ENCODE measurements around the gene EFR3B.

The EFR3B gene

GRCh38 chr2:25187729-25188350 is 146.0 kb downstream of the EFR3B start:
- DNase-seq (ENCODE audit: low read depth) = no peak

GRCh38 chr2:25188405-25188804 is 146.5 kb downstream of the EFR3B start:
- no peak for DNase-seq (ENCODE audit: low read depth)

- DNase-seq (ENCODE audit: low read depth) = no peak
These were observed 148.7 kb downstream of the EFR3B start for GRCh38 chr2:25190536-25190935.

- DNase-seq (ENCODE audit: low read depth) = no peak
These were observed 152.8 kb downstream of the EFR3B start for GRCh38 chr2:25194576-25195122.

- no peak for DNase-seq (ENCODE audit: low read depth)
These were observed 155.7 kb downstream of the EFR3B start for GRCh38 chr2:25197336-25198208.

- DNase-seq (ENCODE audit: low read depth) = no peak
These were observed 156.3 kb downstream of the EFR3B start for GRCh38 chr2:25198209-25198525.

GRCh38 chr2:25198576-25198975 is 156.7 kb downstream of the EFR3B start:
- DNase-seq (ENCODE audit: low read depth) = no peak

- DNase-seq (ENCODE audit: low read depth) = no peak
These were observed 159.4 kb downstream of the EFR3B start for GRCh38 chr2:25201265-25201664.

GRCh38 chr2:25201794-25202193 is 159.9 kb downstream of the EFR3B start:
- no peak for DNase-seq (ENCODE audit: low read depth)

- no peak for DNase-seq (ENCODE audit: low read depth)
These were observed 160.4 kb downstream of the EFR3B start for GRCh38 chr2:25202275-25202674.

- no peak for DNase-seq (ENCODE audit: low read depth)
These were observed 162.4 kb downstream of the EFR3B start for GRCh38 chr2:25204190-25204838.

- DNase-seq (ENCODE audit: low read depth) = no peak
These were observed 165.2 kb downstream of the EFR3B start for GRCh38 chr2:25207078-25207545.
